Smooth muscle cell (in vitro differentiated cells): Measurements from ENCODE around the gene B3GNT5. TPM values are rescaled to one million over a fixed set of nuclear protein-coding genes. Genes with fewer than 3 reads are reported as not detected.

Experiments used
- DNase-seq: peaks from one replicate; lab custom pipeline; 2025; ENCODE audit not compliant: unreplicated experiment; lab: John Stamatoyannopoulos, UW
- H2AFZ ChIP-seq: fragments of 200-600 bp; sonication (generic); 2 replicates; pipeline ENCODE4 v1.6.0; 2016; ENCODE audit warnings: antibody characterized with exemption, low read depth, mild to moderate bottlenecking
- H3F3A ChIP-seq: fragments of 200-600 bp; sonication (generic); 2 replicates; pipeline ENCODE4 v1.6.0; 2017; ENCODE audit warnings: antibody characterized with exemption, low read depth
- H3K27ac ChIP-seq: fragments of 200-600 bp; sonication (generic); 2 replicates; pipeline ENCODE4 v1.5.1; 2016; ENCODE audit warnings: low read depth, mild to moderate bottlenecking
- H3K27me3 ChIP-seq: fragments of 200-600 bp; sonication (generic); 2 replicates; pipeline ENCODE4 v1.6.1; 2016; ENCODE audit warnings: low read depth, mild to moderate bottlenecking
- H3K36me3 ChIP-seq: fragments of 200-600 bp; sonication (generic); 2 replicates; pipeline ENCODE4 v1.5.1; 2016; ENCODE audit warnings: low read depth
- H3K4me1 ChIP-seq: fragments of 200-600 bp; sonication (generic); 2 replicates; pipeline ENCODE4 v1.5.1; 2016; ENCODE audit warnings: low read depth
- H3K4me2 ChIP-seq: fragments of 200-600 bp; sonication (generic); 2 replicates; pipeline ENCODE4 v1.6.0; 2016; ENCODE audit warnings: mild to moderate bottlenecking
- H3K4me3 ChIP-seq: fragments of 200-600 bp; sonication (generic); 2 replicates; pipeline ENCODE4 v1.5.1; 2016; ENCODE audit warnings: mild to moderate bottlenecking
- H3K79me2 ChIP-seq: fragments of 200-600 bp; sonication (generic); 2 replicates; pipeline ENCODE4 v1.6.0; 2016; ENCODE audit warnings: low read depth, mild to moderate bottlenecking
- H3K9ac ChIP-seq: fragments of 200-600 bp; sonication (generic); 2 replicates; pipeline ENCODE4 v1.6.0; 2016; ENCODE audit warnings: low read depth
- H3K9me3 ChIP-seq: fragments of 200-600 bp; sonication (generic); replicated peaks from 2 replicates; pipeline ENCODE4 v1.5.1; 2016; ENCODE audit warnings: low read depth
- H4K20me1 ChIP-seq: fragments of 200-600 bp; sonication (generic); 2 replicates; pipeline ENCODE4 v1.6.0; 2016; ENCODE audit warnings: low read depth
- CTCF ChIP-seq: fragments of 200-600 bp; sonication (generic); IDR thresholded peaks from 2 replicates; pipeline ENCODE4 v1.5.1; 2017; ENCODE audit warnings: borderline replicate concordance, mild to moderate bottlenecking, antibody characterized with exemption; ENCODE audit not compliant: insufficient read depth, poor library complexity, severe bottlenecking
- WGBS: methylation state at CpG from one replicate; pipeline ENCODE4 v1.1.7; 2016; ENCODE audit warnings: low lambda C conversion rate; 5-methylcytosine and 5-hydroxymethylcytosine counted together
- polyA plus RNA-seq: library from polyadenylated mRNA; unstranded; fragments of >200 nt; fragmentation: Nextera tagmentation; extraction: Ambion mirVana; gene quantifications from 2 replicates; pipeline ENCODE4 v1.2.1, GENCODE V29; 2016
- total RNA-seq: library from RNA; depleted of rRNA; stranded (reverse); fragments of >200 nt; gene quantifications from 2 replicates; pipeline ENCODE4 v1.2.3, GENCODE V29; 2014

B3GNT5 gene
- total and polyA plus RNA-seq, 2 experiments from 2014 or later = 7.2 to 11.5 TPM

GRCh38 chr3:183249006-183249718 is 3.9 kb upstream of the B3GNT5 start:
- no peak for TF ChIP-seq CTCF
- H3K27me3 ChIP-seq = no peaks in the 10 kb centered on the region
- H3K4me2 ChIP-seq = no peak overlapping the region
- no peaks in the 10 kb centered on the region for H3K79me2 ChIP-seq
- no peak overlapping the region for H3K4me3 ChIP-seq
- H3K4me1 ChIP-seq = no peaks in the 10 kb centered on the region
- no peaks in the 10 kb centered on the region for H3F3A ChIP-seq
- H3K9me3 ChIP-seq = no peaks in the 10 kb centered on the region
- H3K27ac ChIP-seq = no peak overlapping the region
- H3K9ac ChIP-seq = no peak overlapping the region
- 67% methylated on average over 6 of the region's 6 CpGs for WGBS
- no peak for DNase-seq
- no peaks in the 10 kb centered on the region for H4K20me1 ChIP-seq
- H2AFZ ChIP-seq = no peak overlapping the region
- H3K36me3 ChIP-seq = no peaks in the 10 kb centered on the region

- H3K9ac ChIP-seq = no peak overlapping the region
- no peak for DNase-seq
- H3K27ac ChIP-seq = no peak overlapping the region
- H3K4me2 ChIP-seq = peak overlapping the region; percentile 88
- H3K27me3 ChIP-seq = no peaks in the 10 kb centered on the region
- H2AFZ ChIP-seq = no peak overlapping the region
- H3K9me3 ChIP-seq = no peaks in the 10 kb centered on the region
- TF ChIP-seq CTCF = no peak
- H3K4me3 ChIP-seq = peak overlapping the region; percentile 58
- WGBS = 90% methylated on average over 5 of the region's 5 CpGs
- peaks cover 5% of the 10 kb centered on the region for H4K20me1 ChIP-seq
- peaks cover 12% of the 10 kb centered on the region for H3K4me1 ChIP-seq
- H3F3A ChIP-seq = peaks cover 6% of the 10 kb centered on the region
- H3K79me2 ChIP-seq = peaks cover 21% of the 10 kb centered on the region
- H3K36me3 ChIP-seq = no peaks in the 10 kb centered on the region
Observed at GRCh38 chr3:183252118-183252782, 803 bp upstream of the B3GNT5 start.

GRCh38 chr3:183253528-183254486 is 754 bp downstream of the B3GNT5 start:
- Histone ChIP-seq H3K4me2 (peak overlapping the region; percentile 88), H3F3A (peaks cover 6% of the 10 kb centered on the region), H3K4me3 (peak overlapping the region; percentile 58), H3K27me3 (no peaks in the 10 kb centered on the region), H3K4me1 (peaks cover 12% of the 10 kb centered on the region), H3K79me2 (peaks cover 25% of the 10 kb centered on the region), H3K9ac (peak overlapping the region; percentile 73), H2AFZ (peak overlapping the region; percentile 89), H3K27ac (peak overlapping the region; percentile 17), H4K20me1 (peaks cover 9% of the 10 kb centered on the region), H3K36me3 (no peaks in the 10 kb centered on the region), H3K9me3 (no peaks in the 10 kb centered on the region)
- WGBS = under 1% methylated on average over 92 of the region's 111 CpGs
- DNase-seq = peak; percentile 53
- TF ChIP-seq CTCF = peak; percentile 2
